GM10248 (cell line): ENCODE measurements around the gene TBL2.

ENCODE experiments used
- CTCF ChIA-PET: fragments of 300-600 bp; sonication (Branson Sonifier 250); formaldehyde crosslinking; extraction: SDS; loops from one replicate; lab custom pipeline; 2021; ENCODE audit warnings: antibody characterized with exemption; lab: Yijun Ruan, JAX
- POLR2A ChIA-PET: fragments of 350-650 bp; sonication (Branson Sonifier 250); formaldehyde crosslinking; extraction: SDS; loops from one replicate; lab custom pipeline; 2020; ENCODE audit warnings: antibody characterized with exemption; lab: Yijun Ruan, JAX
- DNase-seq: peaks from one replicate; pipeline ENCODE4 v3.0.0; 2012; ENCODE audit errors: extremely low spot score
- CTCF ChIP-seq: IDR thresholded peaks from 2 replicates; pipeline ENCODE4 v1.5.1; 2012; ENCODE audit warnings: mild to moderate bottlenecking, low read depth; ENCODE audit errors: extremely low read depth, missing control alignments, control extremely low read depth

The TBL2 gene

GRCh38 chr7:73578342-73579128 is at the start of gene TBL2:
TSS of gene TBL2 (minus strand) at chr7:73578579. CDS start at chr7:73578549, 30 bp downstream.
- CTCF ChIA-PET = interaction anchor here (1.4 to 3.4 kb wide), 3 partner anchors 9 to 29 kb away, joined by 4 to 19 read pairs (median 12); no protein-coding TSS in a partner anchor
- DNase-seq = peak; percentile 99
- POLR2A ChIA-PET = interaction anchor here (0.5 to 1.5 kb wide), 5 partner anchors 13 to 1009 kb away, joined by 3 to 6 read pairs (median 5); partner anchors contain the start of gene BCL7B
- peak; percentile 20 for TF ChIP-seq CTCF

GRCh38 chr7:73626814-73627213 is 48.4 kb upstream of the TBL2 start:
- TF ChIP-seq CTCF = no peak
- no peak for DNase-seq
- POLR2A ChIA-PET = no interaction called here
- CTCF ChIA-PET = interaction anchor here (1.3 kb wide), 1 partner anchor 20 kb away, joined by 3 read pairs; no protein-coding TSS in a partner anchor

GRCh38 chr7:73625276-73625675 is 46.9 kb upstream of the TBL2 start:
- no peak for DNase-seq
- TF ChIP-seq CTCF = no peak
- ChIA-PET CTCF (interaction anchor here (0.9 to 1.5 kb wide), 3 partner anchors 18 to 109 kb away, joined by 3 to 5 read pairs (median 3); no protein-coding TSS in a partner anchor), POLR2A (no interaction called here)

- DNase-seq = no peak
- CTCF ChIA-PET = interaction anchor here (0.9 to 1.5 kb wide), 2 partner anchors 18 to 110 kb away, joined by 3 to 5 read pairs; no protein-coding TSS in a partner anchor
- no peak for TF ChIP-seq CTCF
- POLR2A ChIA-PET = no interaction called here
Measured at GRCh38 chr7:73624669-73625001, 46.3 kb upstream of the TBL2 start.

- no peak for TF ChIP-seq CTCF
- no peak for DNase-seq
- ChIA-PET CTCF (interaction anchor here (0.9 to 1.5 kb wide), 2 partner anchors 17 to 110 kb away, joined by 3 to 5 read pairs; no protein-coding TSS in a partner anchor), POLR2A (no interaction called here)
Measured at GRCh38 chr7:73623798-73624668, 45.7 kb upstream of the TBL2 start, which contains the start of gene MLXIPL. TSS of gene MLXIPL (minus strand) at chr7:73624522. CDS start at chr7:73624492, 30 bp downstream.
